ENCODE data around the gene TIMM23B.
"Not testable (repeated sequence)": the region's sequence is repeated elsewhere in the genome, so short reads cannot be mapped to it uniquely, and the experiment has no call there.

Gene TIMM23B

GRCh38 chr10:49941447-49942338 lies at the start of gene TIMM23B, which contains the start of gene PARG:
Gene TIMM23B (plus strand): TSS chr10:49942053. CDS start chr10:49942195, 142 bp downstream.
Gene PARG (minus strand): TSS chr10:49942027. CDS start chr10:49941725, 302 bp downstream.
- DNase-seq = peak; percentile 62

GRCh38 chr10:49899999-49900398 lies 41.9 kb upstream of the TIMM23B start:
- not testable (repeated sequence) for DNase-seq

- DNase-seq = not testable (repeated sequence)
Observed at GRCh38 chr10:49900406-49900805, 41.4 kb upstream of the TIMM23B start.

- DNase-seq = not testable (repeated sequence)
Observed at GRCh38 chr10:49903829-49904228, 38.0 kb upstream of the TIMM23B start.

DNA sequence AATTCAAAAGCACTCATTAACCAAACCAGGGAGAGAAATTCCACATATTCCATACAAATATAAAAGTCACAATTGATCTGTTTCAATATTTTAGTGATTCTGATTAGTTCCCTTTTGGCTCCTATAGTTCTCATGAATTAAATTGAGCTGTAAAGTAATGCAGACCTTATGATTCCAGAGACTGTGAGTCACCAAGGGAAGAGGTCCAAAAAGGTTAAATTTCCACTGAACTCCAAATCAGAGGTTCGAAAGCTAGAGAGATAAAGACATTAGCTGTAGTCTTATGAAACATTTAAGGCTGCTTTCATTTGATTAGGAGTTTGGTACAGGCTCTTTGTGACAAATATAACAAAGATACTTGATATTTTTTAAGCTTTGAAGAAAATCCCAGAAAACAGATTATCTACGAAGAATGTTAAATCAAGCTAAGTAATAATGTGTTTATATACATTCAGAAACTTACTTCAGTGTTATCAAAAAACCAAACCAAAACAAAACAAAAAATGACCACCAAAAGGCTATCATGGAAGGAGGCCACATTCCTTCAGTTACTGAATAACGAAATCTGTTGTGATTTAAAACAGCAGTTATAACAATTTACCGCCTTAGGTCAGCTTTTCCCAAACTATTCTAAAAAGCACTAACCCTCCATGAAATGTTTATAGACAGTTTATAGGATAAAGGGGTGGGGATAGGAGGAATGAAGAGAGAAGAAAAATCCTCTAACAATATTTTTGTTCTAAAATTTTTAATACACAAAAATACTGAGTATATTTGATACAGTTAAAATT lies 33.4 kb upstream of the TIMM23B start:
- not testable (repeated sequence) for DNase-seq

DNA sequence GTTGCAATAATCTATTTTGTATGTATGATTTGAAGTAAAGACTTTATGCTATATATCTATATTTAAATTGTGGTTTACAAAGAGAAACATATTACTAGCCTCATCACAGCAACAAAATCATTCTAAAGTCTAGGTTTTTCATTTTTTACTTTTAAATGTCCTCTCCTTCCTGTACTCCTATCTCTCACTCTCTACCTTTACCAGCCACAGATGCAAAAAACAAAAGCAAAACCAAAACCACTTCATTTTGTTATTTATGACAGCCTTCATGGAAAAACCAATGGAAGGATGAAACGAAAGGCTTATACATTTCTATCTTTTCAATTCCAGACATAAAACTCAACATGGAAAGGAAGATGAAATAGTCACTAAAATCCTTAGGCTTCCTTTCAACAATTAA lies 31.6 kb upstream of the TIMM23B start:
- not testable (repeated sequence) for DNase-seq

- DNase-seq = not testable (repeated sequence)
Observed at GRCh38 chr10:49916451-49916850, 25.4 kb upstream of the TIMM23B start.

- DNase-seq = not testable (repeated sequence)
Observed at GRCh38 chr10:49917927-49918326, 23.9 kb upstream of the TIMM23B start.

- not testable (repeated sequence) for DNase-seq
Observed at GRCh38 chr10:49922041-49922440, 19.8 kb upstream of the TIMM23B start.

- DNase-seq = not testable (repeated sequence)
Observed at GRCh38 chr10:49923572-49923971, 18.3 kb upstream of the TIMM23B start.

DNA sequence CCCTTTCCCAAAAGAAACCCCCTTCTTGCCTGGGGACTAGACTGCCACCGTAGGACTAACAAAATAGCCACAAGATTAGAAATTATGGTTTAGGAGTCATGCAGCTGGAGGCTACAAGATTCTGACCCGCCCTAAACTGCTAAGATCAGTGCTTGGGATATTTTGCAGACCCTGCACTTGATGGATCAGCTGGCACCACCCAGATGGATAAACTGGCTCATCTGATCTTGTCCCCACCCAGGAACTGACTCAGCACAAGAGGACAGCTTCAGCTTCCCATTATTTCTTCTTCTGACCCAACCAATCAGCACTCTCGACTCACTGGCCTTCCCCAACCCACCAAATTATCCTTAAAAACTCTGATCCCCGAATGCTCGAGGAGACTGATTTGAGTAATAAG lies 10.6 kb upstream of the TIMM23B start:
- DNase-seq = not testable (repeated sequence)

DNA sequence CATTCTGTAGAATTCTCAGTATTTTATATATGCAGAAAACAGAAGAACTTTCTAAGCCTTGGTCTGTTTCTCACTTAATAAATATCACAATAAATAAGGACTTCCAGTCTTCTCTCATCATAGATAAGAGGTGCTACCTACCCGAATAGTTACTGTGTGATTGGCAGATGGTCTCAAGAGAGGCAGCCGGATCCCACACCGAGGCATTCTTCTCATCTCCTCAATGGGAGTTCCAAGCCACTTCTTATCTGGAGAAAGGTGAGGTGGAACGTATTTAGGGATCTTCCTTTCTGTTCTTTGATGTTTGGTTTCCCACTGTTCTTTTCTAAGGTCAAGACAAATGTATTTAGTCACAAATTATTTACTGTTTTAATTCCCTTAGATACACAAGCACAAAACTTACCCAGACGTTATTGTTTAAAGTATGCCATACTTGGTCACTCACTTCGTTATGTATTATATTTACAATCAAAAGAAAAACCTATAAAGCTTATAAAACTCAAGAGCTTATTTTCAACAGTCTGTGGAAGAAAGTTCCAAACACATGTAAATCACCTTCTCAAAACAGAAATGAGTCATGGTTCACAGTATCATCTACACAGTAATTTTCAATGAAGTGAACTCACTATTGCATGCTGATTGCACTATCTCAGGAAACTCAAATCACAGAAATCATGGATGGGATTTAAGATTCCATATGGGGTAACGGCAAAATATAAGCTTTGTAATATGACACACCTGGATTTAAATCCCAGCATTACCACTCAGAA lies 9.7 kb upstream of the TIMM23B start:
- DNase-seq = not testable (repeated sequence)

- not testable (repeated sequence) for DNase-seq
Observed at GRCh38 chr10:49942339-49942705, 469 bp downstream of the TIMM23B start.

- not testable (repeated sequence) for DNase-seq
Observed at GRCh38 chr10:49943607-49944006, 1.8 kb downstream of the TIMM23B start.

DNA sequence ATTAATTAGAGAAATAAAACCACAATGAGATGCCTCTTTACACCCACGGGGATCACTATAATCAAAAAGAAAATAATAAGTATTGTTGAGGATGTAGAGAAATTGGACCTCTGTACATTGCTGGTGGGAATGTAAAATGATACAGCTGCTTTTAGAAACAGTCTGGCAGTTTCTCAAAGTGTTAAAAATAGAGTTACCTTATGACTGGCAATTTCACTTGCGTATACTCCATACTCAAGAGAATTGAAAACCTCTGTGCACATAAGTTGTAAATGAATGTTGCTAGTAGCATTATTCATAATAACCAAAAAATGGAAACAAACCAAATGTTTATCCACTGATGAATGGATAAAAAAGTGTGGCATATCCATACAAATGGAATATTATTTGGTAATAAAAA lies 6.3 kb downstream of the TIMM23B start:
- not testable (repeated sequence) for DNase-seq

DNA sequence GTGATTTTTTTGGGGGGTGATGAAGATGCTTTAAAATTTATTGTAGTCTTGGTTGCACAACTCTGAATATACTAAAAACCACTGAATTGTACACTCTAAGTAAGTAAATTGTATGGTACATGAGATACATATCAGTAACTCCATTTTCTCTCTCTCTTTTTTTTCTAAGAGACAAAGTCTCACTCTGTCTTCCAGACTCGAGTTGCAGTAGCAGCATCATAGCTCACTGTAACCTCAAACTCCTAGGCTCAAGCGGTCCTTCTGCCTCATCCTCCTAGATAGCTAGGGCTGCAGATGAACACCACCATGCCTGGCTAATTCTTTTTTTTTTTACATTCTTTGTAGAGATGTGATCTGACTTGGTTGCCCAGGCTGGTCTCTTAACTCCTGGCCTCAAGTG lies 6.9 kb downstream of the TIMM23B start:
- DNase-seq = not testable (repeated sequence)

GRCh38 chr10:49952006-49952405 lies 10.2 kb downstream of the TIMM23B start:
- DNase-seq = not testable (repeated sequence)

DNA sequence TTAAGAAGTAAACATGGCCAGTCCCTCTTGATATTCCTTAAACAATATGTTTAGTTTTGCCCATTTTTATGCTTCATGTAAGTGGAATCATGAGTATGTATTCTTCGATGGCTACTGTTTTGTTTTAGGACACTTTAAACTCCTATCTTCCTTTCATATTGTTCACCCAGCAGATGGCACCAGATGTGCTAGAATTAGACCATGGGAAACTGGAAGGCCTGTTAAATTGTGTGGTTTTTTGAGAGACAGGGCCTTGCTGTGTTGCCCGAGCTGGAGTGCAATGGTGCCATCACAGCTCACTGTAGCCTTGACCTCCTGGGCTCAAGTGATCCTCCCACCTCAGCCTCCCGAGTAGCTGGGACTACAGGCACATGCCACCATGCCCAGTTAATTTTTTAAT lies 11.3 kb downstream of the TIMM23B start:
- not testable (repeated sequence) for DNase-seq

- not testable (repeated sequence) for DNase-seq
Observed at GRCh38 chr10:49970331-49970857, 28.5 kb downstream of the TIMM23B start.

GRCh38 chr10:49971466-49971865 lies 29.6 kb downstream of the TIMM23B start:
- not testable (repeated sequence) for DNase-seq

GRCh38 chr10:49972094-49972493 lies 30.2 kb downstream of the TIMM23B start:
- DNase-seq = not testable (repeated sequence)

GRCh38 chr10:49977756-49978155 lies 35.9 kb downstream of the TIMM23B start:
- not testable (repeated sequence) for DNase-seq

Measured in NCI-H2171 treated with DMSO at 0.1 percent for 48 hours (cell line).